GM19452 (cell line): ENCODE data around the gene CARD19.

Experiments
- ATAC-seq: cut with Tn5 transposase; IDR thresholded peaks from one replicate; pipeline ENCODE4 v1.9.1; 2021; ENCODE audit not compliant: unreplicated experiment

The CARD19 gene

DNA sequence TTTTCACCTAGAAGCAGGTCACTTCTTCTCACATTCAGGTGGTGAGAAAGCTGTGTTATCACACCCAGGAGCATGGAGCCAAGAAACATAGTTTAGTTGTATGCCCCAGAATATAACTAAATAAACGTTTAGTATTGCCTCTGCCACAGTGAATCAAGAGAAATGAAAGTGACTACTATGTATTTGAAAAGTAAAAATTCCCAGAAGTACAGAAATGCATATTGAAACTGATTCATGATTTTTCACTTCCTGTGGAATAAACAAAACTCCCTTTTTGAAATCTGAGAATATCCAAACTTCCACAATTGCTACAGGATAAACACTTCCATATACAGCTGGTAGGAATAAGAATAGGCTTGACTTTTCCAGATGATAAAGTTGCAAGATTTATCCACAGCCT is 53.3 kb downstream of the CARD19 start:
- no peak for ATAC-seq

GRCh38 chr9:93151097-93151784 is 55.2 kb downstream of the CARD19 start:
- no peak for ATAC-seq

DNA sequence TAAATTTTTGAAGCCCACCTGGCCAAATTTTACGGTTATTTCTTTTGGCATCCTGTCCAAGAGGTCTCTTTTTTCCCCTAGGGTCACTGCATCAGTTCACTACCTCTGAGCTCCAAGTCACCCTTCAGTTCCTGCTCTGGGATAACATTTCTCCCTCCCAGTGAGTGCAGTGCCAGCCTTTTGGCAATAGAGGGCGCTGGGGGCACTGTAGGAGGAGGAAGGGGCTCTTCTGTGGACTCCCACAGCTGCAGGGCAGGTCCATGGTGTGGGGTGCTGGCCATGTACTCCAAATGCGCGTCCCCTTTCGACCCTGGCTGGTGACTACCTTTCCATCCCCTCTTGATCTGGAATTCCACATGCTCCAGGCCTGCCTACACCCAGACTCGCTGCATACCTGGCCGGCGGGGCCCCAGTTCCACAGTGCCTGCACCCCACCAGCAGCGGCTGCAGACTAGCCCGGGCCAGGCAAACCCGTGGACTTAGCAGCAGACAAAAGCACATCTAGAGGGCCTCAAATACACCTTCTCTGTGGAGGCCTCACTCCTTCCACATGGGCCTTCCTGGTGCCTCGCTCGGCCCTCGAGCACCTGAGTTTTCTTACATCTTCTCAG is 58.4 kb downstream of the CARD19 start:
- no peak for ATAC-seq

DNA sequence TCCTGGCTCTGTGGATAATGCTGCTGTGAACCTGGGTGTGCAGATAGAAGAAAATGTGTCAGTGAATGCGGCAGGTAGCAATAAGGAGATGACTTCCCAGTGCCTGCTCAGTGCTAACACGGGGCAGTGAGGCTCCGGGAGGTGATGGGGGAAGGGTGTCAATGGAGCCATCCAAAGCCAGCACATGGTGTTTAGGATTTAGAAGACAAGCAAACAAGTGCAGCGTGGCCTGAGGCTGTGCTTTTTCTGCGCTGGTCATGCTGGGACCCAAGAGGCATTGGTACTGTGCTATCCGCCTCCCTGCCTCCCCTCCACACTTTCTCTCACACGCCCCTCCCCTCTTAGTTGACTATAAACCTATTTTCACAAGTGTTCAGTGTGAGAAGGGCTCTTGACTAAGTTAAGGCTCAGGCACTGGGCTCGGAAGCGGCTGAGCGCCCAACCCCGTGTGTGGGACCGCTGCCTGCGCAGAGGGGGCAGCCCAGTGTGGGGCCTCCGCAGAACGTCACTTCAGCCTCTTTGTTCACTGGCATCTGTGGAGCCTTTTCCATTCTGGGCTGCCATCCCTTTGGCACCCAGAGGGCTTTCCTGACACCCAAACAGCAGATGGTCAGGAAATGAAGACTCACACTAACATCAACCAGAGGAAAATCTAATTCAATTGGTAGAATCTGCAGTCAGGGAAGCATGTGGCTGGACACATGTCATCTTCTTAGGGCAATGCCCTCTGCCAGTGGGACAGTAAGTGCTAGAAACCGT is 59.9 kb downstream of the CARD19 start:
- no peak for ATAC-seq

- peak; percentile 52 for ATAC-seq
These were observed 60.5 kb downstream of the CARD19 start for GRCh38 chr9:93156475-93157008.

- peak; percentile 85 for ATAC-seq
These were observed 63.8 kb downstream of the CARD19 start for GRCh38 chr9:93159601-93160471.

DNA sequence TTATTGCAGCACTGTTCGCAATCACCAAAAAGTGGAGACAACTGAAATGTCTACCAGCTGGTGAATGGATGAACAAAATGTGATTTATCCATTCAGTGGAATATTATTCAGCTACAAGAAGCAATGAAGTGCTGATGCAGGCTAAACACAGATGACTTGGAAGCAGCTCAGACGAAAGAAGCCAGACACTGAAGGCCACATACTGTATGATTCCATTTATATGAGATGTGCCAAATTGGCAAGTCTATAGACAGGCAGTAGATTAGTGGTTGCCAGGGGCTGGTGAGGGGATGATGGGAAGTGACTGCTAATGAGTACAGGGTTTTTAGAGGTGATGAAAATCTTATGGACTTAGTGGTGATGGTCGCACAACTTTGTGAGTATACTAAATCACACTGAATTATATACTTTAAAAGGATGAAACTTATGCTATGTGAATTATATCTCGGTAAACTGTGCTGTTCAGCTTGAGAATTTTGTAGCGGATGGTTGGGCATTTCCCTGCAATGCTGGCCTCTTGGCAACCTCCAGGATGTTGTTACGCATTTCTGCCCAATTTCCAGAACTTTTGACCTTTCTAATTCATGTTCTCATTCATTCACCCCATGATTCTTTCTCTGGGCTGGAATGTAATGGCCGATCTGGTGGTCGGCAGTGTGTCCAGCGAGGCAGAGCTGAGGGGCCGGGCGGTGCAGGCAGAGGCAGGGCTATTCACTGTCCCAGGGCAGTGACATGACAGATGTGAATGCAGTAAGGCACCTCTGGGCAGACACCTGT is 66.0 kb downstream of the CARD19 start:
- ATAC-seq: no peak
